ENCODE measurements around the gene VWC2.

VWC2 gene

GRCh38 chr7:49855281-49855980 lies 82.0 kb downstream of the VWC2 start:
- Histone ChIP-seq H2BK15ac (ENCODE audit: low read depth, poor library complexity, severe bottlenecking) (no peak overlapping the region), H3K23ac (ENCODE audit: low read length in 2 of 2) (no peak overlapping the region), H2AK5ac (ENCODE audit: low read length, severe bottlenecking) (no peak overlapping the region), H3K9me3 (ENCODE audit: control insufficient read depth, low read length) (no peaks in the 10 kb centered on the region), H3K14ac (ENCODE audit: low read length in 2 of 2) (no peak overlapping the region), H3K27me3 (ENCODE audit: control insufficient read depth in 1 of 2, insufficient read depth in 1 of 2, low read length in 2 of 2) (peaks cover 0 to 6% of the 10 kb centered on the region in 2 experiments), H3K4me3 (ENCODE audit: insufficient read depth in 1 of 2, low read depth in 1 of 2, low read length in 2 of 2) (no peak overlapping the region), H3K36me3 (ENCODE audit: control insufficient read depth in 1 of 2, insufficient read depth in 2 of 2, low read depth in 1 of 2, low read length in 2 of 2) (no peaks in the 10 kb centered on the region), H3K79me1 (replicated peaks; ENCODE audit: low read length, poor library complexity, severe bottlenecking) (no peaks in the 10 kb centered on the region), H3K27ac (ENCODE audit: low read length, poor library complexity, severe bottlenecking) (no peak overlapping the region), H4K8ac (ENCODE audit: low read length) (no peak overlapping the region), H3K4me2 (ENCODE audit: low read length, poor library complexity, severe bottlenecking) (no peak overlapping the region), H4K91ac (ENCODE audit: low read length) (no peak overlapping the region), H3K9ac (ENCODE audit: low read length) (no peak overlapping the region), H2BK120ac (ENCODE audit: low read depth, low read length) (no peak overlapping the region), H2BK12ac (ENCODE audit: low read length in 2 of 2) (no peak overlapping the region), H2BK5ac (ENCODE audit: low read depth, low read length, poor library complexity, severe bottlenecking) (no peak overlapping the region), H3K18ac (ENCODE audit: low read depth in 1 of 2, low read length in 2 of 2) (no peak overlapping the region), H3K4me1 (ENCODE audit: control insufficient read depth, insufficient read depth, low read depth, low read length) (no peaks in the 10 kb centered on the region), H3K4ac (ENCODE audit: low read depth in 1 of 2, low read length in 2 of 2) (no peak overlapping the region), H2AFZ (ENCODE audit: low read depth, low read length) (no peak overlapping the region)
- DNase-seq: no peak
- 48% methylated on average over 7 of the region's 7 CpGs for WGBS

GRCh38 chr7:49860293-49860692 lies 86.9 kb downstream of the VWC2 start:
- DNase-seq: no peak
- Histone ChIP-seq H2BK15ac (ENCODE audit: low read depth, poor library complexity, severe bottlenecking) (no peak overlapping the region), H3K4me2 (ENCODE audit: low read length, poor library complexity, severe bottlenecking) (no peak overlapping the region), H2AK5ac (ENCODE audit: low read length, severe bottlenecking) (no peak overlapping the region), H3K79me1 (replicated peaks; ENCODE audit: low read length, poor library complexity, severe bottlenecking) (no peaks in the 10 kb centered on the region), H3K23ac (ENCODE audit: low read length in 2 of 2) (no peak overlapping the region), H2BK12ac (ENCODE audit: low read length in 2 of 2) (no peak overlapping the region), H3K4me3 (ENCODE audit: insufficient read depth in 1 of 2, low read depth in 1 of 2, low read length in 2 of 2) (no peak overlapping the region), H3K27ac (ENCODE audit: low read length, poor library complexity, severe bottlenecking) (no peak overlapping the region), H4K91ac (ENCODE audit: low read length) (no peak overlapping the region), H3K36me3 (ENCODE audit: control insufficient read depth in 1 of 2, insufficient read depth in 2 of 2, low read depth in 1 of 2, low read length in 2 of 2) (no peaks in the 10 kb centered on the region), H4K8ac (ENCODE audit: low read length) (no peak overlapping the region), H2BK5ac (ENCODE audit: low read depth, low read length, poor library complexity, severe bottlenecking) (no peak overlapping the region), H2AFZ (ENCODE audit: low read depth, low read length) (no peak overlapping the region), H3K4ac (ENCODE audit: low read depth in 1 of 2, low read length in 2 of 2) (no peak overlapping the region), H3K18ac (ENCODE audit: low read depth in 1 of 2, low read length in 2 of 2) (no peak overlapping the region), H2BK120ac (ENCODE audit: low read depth, low read length) (no peak overlapping the region), H3K14ac (ENCODE audit: low read length in 2 of 2) (no peak overlapping the region), H3K9ac (ENCODE audit: low read length) (no peak overlapping the region), H3K4me1 (ENCODE audit: control insufficient read depth, insufficient read depth, low read depth, low read length) (no peaks in the 10 kb centered on the region), H3K9me3 (ENCODE audit: control insufficient read depth, low read length) (no peaks in the 10 kb centered on the region), H3K27me3 (ENCODE audit: control insufficient read depth in 1 of 2, insufficient read depth in 1 of 2, low read length in 2 of 2) (peaks cover 0 to 6% of the 10 kb centered on the region in 2 experiments)
- WGBS: 83% methylated on average over 1 of the region's 1 CpG

GRCh38 chr7:49866076-49866735 lies 92.8 kb downstream of the VWC2 start:
- no peak overlapping the region for H3K9ac ChIP-seq (ENCODE audit: low read length)
- H3K27ac ChIP-seq (ENCODE audit: low read length, poor library complexity, severe bottlenecking): no peak overlapping the region
- 66% methylated on average over 10 of the region's 10 CpGs for WGBS
- H4K91ac ChIP-seq (ENCODE audit: low read length): no peak overlapping the region
- H3K14ac ChIP-seq (ENCODE audit: low read length in 2 of 2): no peak overlapping the region
- no peaks in the 10 kb centered on the region for H3K4me1 ChIP-seq (ENCODE audit: control insufficient read depth, insufficient read depth, low read depth, low read length)
- H3K9me3 ChIP-seq (ENCODE audit: control insufficient read depth, low read length): no peaks in the 10 kb centered on the region
- no peak overlapping the region for H2BK12ac ChIP-seq (ENCODE audit: low read length in 2 of 2)
- no peak overlapping the region for H2BK15ac ChIP-seq (ENCODE audit: low read depth, poor library complexity, severe bottlenecking)
- H3K4me3 ChIP-seq (ENCODE audit: insufficient read depth in 1 of 2, low read depth in 1 of 2, low read length in 2 of 2): no peak overlapping the region
- H3K4me2 ChIP-seq (ENCODE audit: low read length, poor library complexity, severe bottlenecking): no peak overlapping the region
- H3K79me1 ChIP-seq (replicated peaks; ENCODE audit: low read length, poor library complexity, severe bottlenecking): no peaks in the 10 kb centered on the region
- no peak overlapping the region for H4K8ac ChIP-seq (ENCODE audit: low read length)
- no peak for DNase-seq
- H3K23ac ChIP-seq (ENCODE audit: low read length in 2 of 2): no peak overlapping the region
- no peak overlapping the region for H3K4ac ChIP-seq (ENCODE audit: low read depth in 1 of 2, low read length in 2 of 2)
- H3K27me3 ChIP-seq (ENCODE audit: control insufficient read depth in 1 of 2, insufficient read depth in 1 of 2, low read length in 2 of 2): no peaks in the 10 kb centered on the region
- H3K18ac ChIP-seq (ENCODE audit: low read depth in 1 of 2, low read length in 2 of 2): no peak overlapping the region
- no peaks in the 10 kb centered on the region for H3K36me3 ChIP-seq (ENCODE audit: control insufficient read depth in 1 of 2, insufficient read depth in 2 of 2, low read depth in 1 of 2, low read length in 2 of 2)
- H2BK5ac ChIP-seq (ENCODE audit: low read depth, low read length, poor library complexity, severe bottlenecking): no peak overlapping the region
- H2BK120ac ChIP-seq (ENCODE audit: low read depth, low read length): no peak overlapping the region
- no peak overlapping the region for H2AK5ac ChIP-seq (ENCODE audit: low read length, severe bottlenecking)
- no peak overlapping the region for H2AFZ ChIP-seq (ENCODE audit: low read depth, low read length)

DNA sequence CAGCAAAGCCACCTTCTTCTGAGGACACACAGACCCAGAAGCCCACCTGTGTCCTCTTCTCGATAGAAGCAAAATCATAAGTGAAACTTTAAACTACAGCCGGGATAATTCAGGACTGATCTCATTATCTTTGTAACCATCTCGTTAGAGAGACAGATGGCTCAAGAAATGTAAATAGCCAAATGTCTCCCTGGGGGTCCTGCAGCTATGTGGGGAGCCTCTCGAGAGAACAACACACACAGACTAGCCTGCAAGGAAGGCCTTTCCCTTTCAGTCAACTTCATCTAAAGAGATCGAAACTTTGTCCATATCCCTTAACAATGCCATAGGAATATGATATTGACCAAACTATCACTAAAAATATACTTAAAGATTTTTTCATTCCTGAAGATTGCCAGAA lies 93.5 kb downstream of the VWC2 start:
- H3K4ac ChIP-seq (ENCODE audit: low read depth in 1 of 2, low read length in 2 of 2): no peak overlapping the region
- H2BK120ac ChIP-seq (ENCODE audit: low read depth, low read length): no peak overlapping the region
- no peak overlapping the region for H3K4me3 ChIP-seq (ENCODE audit: insufficient read depth in 1 of 2, low read depth in 1 of 2, low read length in 2 of 2)
- H3K27me3 ChIP-seq (ENCODE audit: control insufficient read depth in 1 of 2, insufficient read depth in 1 of 2, low read length in 2 of 2): no peaks in the 10 kb centered on the region
- H4K91ac ChIP-seq (ENCODE audit: low read length): no peak overlapping the region
- no peak overlapping the region for H2BK5ac ChIP-seq (ENCODE audit: low read depth, low read length, poor library complexity, severe bottlenecking)
- H3K18ac ChIP-seq (ENCODE audit: low read depth in 1 of 2, low read length in 2 of 2): no peak overlapping the region
- WGBS: 37% methylated on average over 4 of the region's 5 CpGs
- H4K8ac ChIP-seq (ENCODE audit: low read length): no peak overlapping the region
- no peak overlapping the region for H3K4me2 ChIP-seq (ENCODE audit: low read length, poor library complexity, severe bottlenecking)
- H3K9ac ChIP-seq (ENCODE audit: low read length): no peak overlapping the region
- H2BK12ac ChIP-seq (ENCODE audit: low read length in 2 of 2): no peak overlapping the region
- no peak overlapping the region for H3K23ac ChIP-seq (ENCODE audit: low read length in 2 of 2)
- no peaks in the 10 kb centered on the region for H3K9me3 ChIP-seq (ENCODE audit: control insufficient read depth, low read length)
- no peak overlapping the region for H2AK5ac ChIP-seq (ENCODE audit: low read length, severe bottlenecking)
- no peak overlapping the region for H3K27ac ChIP-seq (ENCODE audit: low read length, poor library complexity, severe bottlenecking)
- H2BK15ac ChIP-seq (ENCODE audit: low read depth, poor library complexity, severe bottlenecking): no peak overlapping the region
- no peak for DNase-seq
- H3K4me1 ChIP-seq (ENCODE audit: control insufficient read depth, insufficient read depth, low read depth, low read length): no peaks in the 10 kb centered on the region
- H3K79me1 ChIP-seq (replicated peaks; ENCODE audit: low read length, poor library complexity, severe bottlenecking): no peaks in the 10 kb centered on the region
- no peak overlapping the region for H3K14ac ChIP-seq (ENCODE audit: low read length in 2 of 2)
- H2AFZ ChIP-seq (ENCODE audit: low read depth, low read length): no peak overlapping the region
- no peaks in the 10 kb centered on the region for H3K36me3 ChIP-seq (ENCODE audit: control insufficient read depth in 1 of 2, insufficient read depth in 2 of 2, low read depth in 1 of 2, low read length in 2 of 2)

Data from mesenchymal stem cell (in vitro differentiated cells and primary cell).